Panc1 (cell line): ENCODE data around the gene KTN1. TPM values are rescaled to one million over a fixed set of nuclear protein-coding genes. Genes with fewer than 3 reads are reported as not detected.

Source experiments
- ATAC-seq: fragments of 200-7000 bp; cut with Tn5 transposase; 2 replicates; pipeline ENCODE4 v1.9.1; 2020; ENCODE audit warnings: mild to moderate bottlenecking, moderate library complexity
- BruUV-seq: library from RNA; stranded (reverse); fragments of 400-500 nt; replicated peaks from 2 replicates; lab custom pipeline; 2021; lab: Mats Ljungman, UMichigan
- CTCF ChIA-PET: fragments of 300-600 bp; sonication (Branson Sonifier 250); formaldehyde crosslinking; loops from one replicate; lab custom pipeline; 2022; ENCODE audit warnings: antibody characterized with exemption; lab: Charles Lee
- POLR2A ChIA-PET: fragments of 300-600 bp; sonication (Branson Sonifier 250); formaldehyde crosslinking; loops from one replicate; lab custom pipeline; 2022; ENCODE audit warnings: antibody characterized with exemption; lab: Charles Lee
- DNase-seq: peaks from one replicate; pipeline ENCODE4 v3.0.0-alpha.2; 2010; ENCODE audit warnings: low read depth, low spot score
- H3K27ac ChIP-seq: 2 replicates; pipeline ENCODE4 v1.5.1; 2011; ENCODE audit warnings: mild to moderate bottlenecking, low read length, inconsistent platforms
- H3K27me3 ChIP-seq: fragments of 200-500 bp; sonication (Bioruptor generic); 2 replicates; pipeline ENCODE4 v1.6.0; 2014; ENCODE audit warnings: low read length, inconsistent platforms; ENCODE audit not compliant: control insufficient read depth, insufficient read depth
- H3K36me3 ChIP-seq: fragments of 200-500 bp; sonication (Bioruptor generic); 2 replicates; pipeline ENCODE4 v1.5.1; 2014; ENCODE audit warnings: inconsistent platforms, mild to moderate bottlenecking, low read length, moderate library complexity; ENCODE audit not compliant: control insufficient read depth, insufficient read depth
- H3K4me1 ChIP-seq: 2 replicates; pipeline ENCODE4 v1.5.1; 2011; ENCODE audit warnings: inconsistent platforms, mild to moderate bottlenecking, low read length, moderate library complexity; ENCODE audit not compliant: control insufficient read depth, insufficient read depth
- H3K4me3 ChIP-seq, 2 experiments: 2 replicates each; pipeline ENCODE4 v1.5.1; 2011 to 2012; ENCODE audit warnings: low read depth in 2 of 2, low read length in 2 of 2, mild to moderate bottlenecking in 2 of 2, inconsistent platforms in 1 of 2, moderate library complexity in 1 of 2
- H3K9me3 ChIP-seq: fragments of 200-500 bp; sonication (Bioruptor generic); 2 replicates; pipeline ENCODE4 v1.5.1; 2014; ENCODE audit warnings: low read depth, mild to moderate bottlenecking, inconsistent platforms, low read length, moderate library complexity; ENCODE audit not compliant: control insufficient read depth, insufficient read depth
- CTCF ChIP-seq: fragments of 450-650 bp; IDR thresholded peaks from 2 replicates; pipeline ENCODE4 v1.5.1; 2017; ENCODE audit warnings: mild to moderate bottlenecking
- POLR2AphosphoS5 ChIP-seq: IDR thresholded peaks from 2 replicates; pipeline ENCODE4 v1.6.1; 2012; ENCODE audit warnings: mild to moderate bottlenecking, low read depth, low read length, moderate library complexity
- REST ChIP-seq, 2 experiments: IDR thresholded peaks; 2 replicates each; pipeline ENCODE4 v1.6.1; 2011 to 2012; ENCODE audit warnings: low read depth in 2 of 2, control low read depth in 1 of 2, low read length in 1 of 2, mild to moderate bottlenecking in 1 of 2, moderate library complexity in 1 of 2; ENCODE audit not compliant: insufficient read depth in 1 of 2
- SIN3A ChIP-seq: IDR thresholded peaks from 2 replicates; pipeline ENCODE4 v1.6.1; 2012; ENCODE audit warnings: low read depth, mild to moderate bottlenecking, low read length, moderate library complexity, borderline replicate concordance; ENCODE audit not compliant: insufficient read depth
- TCF7L2 ChIP-seq: IDR thresholded peaks from 2 replicates; pipeline ENCODE4 v1.6.1; 2011; ENCODE audit warnings: mild to moderate bottlenecking, low read depth, low read length, inconsistent platforms
- in situ Hi-C: cut with HindIII; loops from 2 replicates; pipeline ENCODE4 v1.10.0; 2016; ENCODE audit warnings: low sequenced_read_pairs, low pct_unique_long_range_greater_than_20kb
- intact Hi-C: fragments of 100-400 bp; cut with micrococcal nuclease; formaldehyde crosslinking; loops from one replicate; pipeline ENCODE4 v1.10.0; 2022; ENCODE audit not compliant: unreplicated experiment
- total RNA-seq: library from RNA; stranded (reverse); gene quantifications from one replicate; pipeline ENCODE4 v1.2.1, GENCODE V29; 2021; ENCODE audit not compliant: unreplicated experiment

KTN1 gene
- total RNA-seq, 1 experiment from 2014 or later = 310 TPM

- no peaks in the 10 kb centered on the region for H3K36me3 ChIP-seq
- DNase-seq (no peak), ATAC-seq (no peak)
- no peaks in the 10 kb centered on the region for H3K27me3 ChIP-seq
- H3K4me3 ChIP-seq = no peak overlapping the region
- BruUV-seq = no TSS peak
- POLR2A ChIA-PET = no interaction called here
- CTCF ChIA-PET = interaction anchor here (0.6 kb wide), 1 partner anchor 767 kb away, joined by 3 read pairs; no protein-coding TSS in a partner anchor
- H3K4me1 ChIP-seq = no peaks in the 10 kb centered on the region
- in situ Hi-C loops = no loop called here
- no peaks in the 10 kb centered on the region for H3K9me3 ChIP-seq
- peak; percentile 52 for TF ChIP-seq CTCF
- TF ChIP-seq TCF7L2 = no peak
- no peak for TF ChIP-seq POLR2AphosphoS5
- TF ChIP-seq SIN3A = no peak
- intact Hi-C loops = loop anchor here (2.0 kb wide), 1 partner anchor 767 kb away; no protein-coding TSS in a partner anchor
- no peak overlapping the region for H3K27ac ChIP-seq
These were observed 127.4 kb downstream of the KTN1 start for GRCh38 chr14:55707365-55707804.

GRCh38 chr14:55710506-55711041, 130.6 kb downstream of the KTN1 start:
- BruUV-seq = no TSS peak
- Histone ChIP-seq H3K36me3 (no peaks in the 10 kb centered on the region), H3K27me3 (no peaks in the 10 kb centered on the region), H3K27ac (no peak overlapping the region), H3K4me1 (no peaks in the 10 kb centered on the region), H3K4me3 (no peak overlapping the region), H3K9me3 (no peaks in the 10 kb centered on the region)
- intact Hi-C loops (no loop called here), in situ Hi-C loops (no loop called here)
- TF ChIP-seq TCF7L2 = no peak
- no peak for TF ChIP-seq CTCF
- no peak for TF ChIP-seq REST (IDR thresholded peaks at IDR 0.05; ENCODE audit: insufficient read depth in 1 of 2, low read depth in 2 of 2, low read length in 1 of 2)
- TF ChIP-seq POLR2AphosphoS5 = no peak
- TF ChIP-seq SIN3A = no peak
- ATAC-seq (no peak), DNase-seq (no peak)
- ChIA-PET POLR2A (no interaction called here), CTCF (no interaction called here)
